OCI-LY1 (cell line): ENCODE results near the gene UBE2H.

ENCODE experiments used
- EZH2 ChIP-seq: fragments of 200-600 bp; sonication (generic), shearing (Covaris generic); IDR thresholded peaks from 2 replicates; pipeline ENCODE4 v1.8.0; 2017; ENCODE audit warnings: borderline replicate concordance, mixed run types, mild to moderate bottlenecking, antibody characterized with exemption, low read length, moderate library complexity, mixed read lengths
- TF ChIP-seq, protein P1 (sequence below): fragments of 200-600 bp; sonication (generic), shearing (Covaris generic); IDR thresholded peaks from 2 replicates; pipeline ENCODE4 v1.5.1; 2017; ENCODE audit warnings: mild to moderate bottlenecking, antibody characterized with exemption, low read length, moderate library complexity, mixed read lengths

DNA sequence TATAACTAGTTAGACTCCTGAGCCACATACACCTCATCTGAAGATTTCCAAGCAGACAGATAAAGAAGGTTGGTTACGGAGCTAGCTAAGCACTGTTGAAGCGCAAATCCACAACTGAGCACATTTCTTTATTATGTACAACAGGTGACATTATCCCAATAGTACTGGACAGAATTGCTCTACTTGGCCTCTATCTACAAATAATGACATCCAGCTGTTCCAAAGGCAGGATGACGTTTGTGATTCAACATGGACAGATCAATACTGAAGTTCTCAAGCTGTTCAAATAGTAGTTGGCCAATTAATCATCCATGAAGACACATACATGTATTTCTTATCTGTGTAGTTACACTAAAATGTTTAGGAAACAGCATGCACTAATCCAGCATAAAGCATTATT lies 101.0 kb downstream of the UBE2H start:
- TF ChIP-seq, protein P1, sequence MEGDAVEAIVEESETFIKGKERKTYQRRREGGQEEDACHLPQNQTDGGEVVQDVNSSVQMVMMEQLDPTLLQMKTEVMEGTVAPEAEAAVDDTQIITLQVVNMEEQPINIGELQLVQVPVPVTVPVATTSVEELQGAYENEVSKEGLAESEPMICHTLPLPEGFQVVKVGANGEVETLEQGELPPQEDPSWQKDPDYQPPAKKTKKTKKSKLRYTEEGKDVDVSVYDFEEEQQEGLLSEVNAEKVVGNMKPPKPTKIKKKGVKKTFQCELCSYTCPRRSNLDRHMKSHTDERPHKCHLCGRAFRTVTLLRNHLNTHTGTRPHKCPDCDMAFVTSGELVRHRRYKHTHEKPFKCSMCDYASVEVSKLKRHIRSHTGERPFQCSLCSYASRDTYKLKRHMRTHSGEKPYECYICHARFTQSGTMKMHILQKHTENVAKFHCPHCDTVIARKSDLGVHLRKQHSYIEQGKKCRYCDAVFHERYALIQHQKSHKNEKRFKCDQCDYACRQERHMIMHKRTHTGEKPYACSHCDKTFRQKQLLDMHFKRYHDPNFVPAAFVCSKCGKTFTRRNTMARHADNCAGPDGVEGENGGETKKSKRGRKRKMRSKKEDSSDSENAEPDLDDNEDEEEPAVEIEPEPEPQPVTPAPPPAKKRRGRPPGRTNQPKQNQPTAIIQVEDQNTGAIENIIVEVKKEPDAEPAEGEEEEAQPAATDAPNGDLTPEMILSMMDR: no peak
- no peak for TF ChIP-seq EZH2
